B cell (primary cell): ENCODE measurements around the gene APOBEC3H. TPM values are rescaled to one million over a fixed set of nuclear protein-coding genes. Genes with fewer than 3 reads are reported as not detected.

ENCODE experiments used
- ATAC-seq: fragments of 200-7000 bp; cut with Tn5 transposase; one replicate; pipeline ENCODE4 v1.10.0; 2021; ENCODE audit warnings: low read depth, mild to moderate bottlenecking, moderate number of reproducible peaks, moderate library complexity
- CTCF ChIA-PET: fragments of 350-600 bp; sonication (Branson Sonifier 250); formaldehyde crosslinking; loops from one replicate; lab custom pipeline; 2021; ENCODE audit warnings: antibody characterized with exemption, inconsistent platforms; lab: Charles Lee
- POLR2A ChIA-PET: fragments of 350-600 bp; sonication (Branson Sonifier 250); formaldehyde crosslinking; loops from one replicate; lab custom pipeline; 2021; ENCODE audit warnings: antibody characterized with exemption; lab: Charles Lee
- DNase-seq: peaks from one replicate; pipeline ENCODE4 v3.0.0; 2013
- H2AFZ ChIP-seq: 2 replicates; pipeline ENCODE4 v1.6.1; 2012; ENCODE audit warnings: mild to moderate bottlenecking, low read depth, low read length; ENCODE audit not compliant: insufficient read depth, poor library complexity, severe bottlenecking
- H3K27ac ChIP-seq, 2 donors: 1 replicate in 1 of 2; 2 replicates in 1 of 2; pipeline ENCODE4 v1.5.1; 2012 to 2013; ENCODE audit warnings: low read length in 2 of 2, mild to moderate bottlenecking in 2 of 2, moderate library complexity in 1 of 2
- H3K27me3 ChIP-seq, 4 experiments: fragments of 200-600 bp in 1 of 4; sonication (generic) in 1 of 4; replicated peaks in 1 of 4; 1 replicate in 2 of 4; 2 replicates in 2 of 4; pipeline versions ENCODE4 v1.6.1 to v1.7.0; 2013 to 2016; ENCODE audit warnings: low read length in 3 of 4, mild to moderate bottlenecking in 2 of 4, mixed read lengths in 1 of 4, moderate library complexity in 1 of 4; ENCODE audit not compliant: insufficient read depth in 4 of 4, control insufficient read depth in 3 of 4; ENCODE audit errors: control extremely low read depth in 1 of 4
- H3K36me3 ChIP-seq, 2 experiments: replicated peaks in 1 of 2; 1 replicate in 1 of 2; 2 replicates in 1 of 2; pipeline versions ENCODE4 v1.6.1 to v1.7.1; 2013; ENCODE audit warnings: low read length in 1 of 2; ENCODE audit not compliant: insufficient read depth in 2 of 2, control insufficient read depth in 1 of 2; ENCODE audit errors: control extremely low read depth in 1 of 2, extremely low read depth in 1 of 2
- H3K4me1 ChIP-seq, 2 donors: fragments of 200-600 bp in 1 of 2; sonication (generic) in 1 of 2; 1 replicate in 1 of 2; 2 replicates in 1 of 2; pipeline versions ENCODE4 v1.5.1 to v1.6.1; 2013 to 2017; ENCODE audit warnings: low read length in 2 of 2; ENCODE audit not compliant: control insufficient read depth in 2 of 2, insufficient read depth in 2 of 2
- H3K4me2 ChIP-seq: replicated peaks from 2 replicates; pipeline ENCODE3; 2012; ENCODE audit warnings: mild to moderate bottlenecking, low read depth, low read length; ENCODE audit not compliant: poor library complexity, severe bottlenecking
- H3K4me3 ChIP-seq, 5 experiments: fragments of 200-600 bp in 1 of 5; sonication (generic) in 1 of 5; 1 replicate in 3 of 5; 2 replicates in 2 of 5; pipeline versions ENCODE4 v1.5.1 to v1.7.0; 2011 to 2016; ENCODE audit warnings: low read length in 4 of 5, mild to moderate bottlenecking in 4 of 5, low read depth in 2 of 5, control low read depth in 1 of 5, moderate library complexity in 1 of 5; ENCODE audit not compliant: insufficient read depth in 1 of 5; ENCODE audit errors: control extremely low read depth in 1 of 5, extremely low read depth in 1 of 5
- H3K79me2 ChIP-seq: fragments of 200-600 bp; sonication (generic); one replicate; pipeline ENCODE4 v1.6.0; 2016; ENCODE audit warnings: low read length; ENCODE audit not compliant: control insufficient read depth, insufficient read depth
- H3K9ac ChIP-seq: fragments of 200-600 bp; sonication (generic); 2 replicates; pipeline ENCODE4 v1.6.1; 2017; ENCODE audit warnings: mild to moderate bottlenecking, low read length, moderate library complexity
- H3K9me3 ChIP-seq, 3 donors: one replicate each; pipeline versions ENCODE4 v1.6.1 to v1.7.1; 2013; ENCODE audit warnings: low read length in 2 of 3; ENCODE audit not compliant: control insufficient read depth in 2 of 3, insufficient read depth in 1 of 3; ENCODE audit errors: control extremely low read depth in 1 of 3
- H4K20me1 ChIP-seq: 2 replicates; pipeline ENCODE4 v1.6.0; 2012; ENCODE audit warnings: mild to moderate bottlenecking, low read length; ENCODE audit not compliant: insufficient read depth, control insufficient read depth, poor library complexity, severe bottlenecking
- H3K27ac Mint-ChIP-seq: one replicate; pipeline ENCODE4 v1.8.0; 2021; ENCODE audit warnings: mixed read lengths
- H3K27me3 Mint-ChIP-seq: one replicate; pipeline ENCODE4 v1.8.0; 2021; ENCODE audit warnings: mixed read lengths
- H3K4me1 Mint-ChIP-seq: one replicate; pipeline ENCODE4 v1.8.0; 2021; ENCODE audit warnings: mixed read lengths
- H3K4me3 Mint-ChIP-seq: one replicate; pipeline ENCODE4 v1.8.0; 2021; ENCODE audit warnings: mixed read lengths
- H3K9me3 Mint-ChIP-seq: one replicate; pipeline ENCODE4 v1.8.0; 2022; ENCODE audit warnings: mixed read lengths; ENCODE audit not compliant: insufficient read depth
- EZH2 ChIP-seq: IDR thresholded peaks from 2 replicates; pipeline ENCODE4 v1.6.1; 2012; ENCODE audit warnings: borderline replicate concordance, low read depth, mild to moderate bottlenecking, moderate library complexity, low read length; ENCODE audit not compliant: insufficient read depth, poor library complexity, severe bottlenecking
- WGBS: methylation state at CpG from one replicate; pipeline ENCODE4 v1.1.5; 2013; ENCODE audit warnings: missing lambda C conversion rate; ENCODE audit not compliant: insufficient coverage; 5-methylcytosine and 5-hydroxymethylcytosine counted together
- intact Hi-C: fragments of 100-400 bp; cut with micrococcal nuclease; formaldehyde crosslinking; loops from one replicate; pipeline ENCODE4 v1.10.0; 2022
- polyA plus RNA-seq: library from polyadenylated mRNA; depleted of rRNA; stranded (reverse); fragments of >200 nt; gene quantifications from 2 replicates; pipeline ENCODE4 v1.2.3, GENCODE V29; 2012
- total RNA-seq, 2 donors: library from RNA; stranded (reverse); fragments of 120-200 nt in 1 of 2; gene quantifications; 1 replicate in 1 of 2; 2 replicates in 1 of 2; pipeline versions ENCODE4 v1.2.3 to v1.2.4, GENCODE V29; 2013 to 2022
- TF ChIP-seq, protein P1 (sequence below): fragments of 200-600 bp; IDR thresholded peaks from one replicate; pipeline ENCODE4 v1.8.0; 2022; ENCODE audit warnings: antibody characterized with exemption, mild to moderate bottlenecking

Gene APOBEC3H
- total and polyA plus RNA-seq, 2 donors (not counting 1 experiment from before 2014, with no cell fraction given), result 0.59 to 1.4 TPM

DNA sequence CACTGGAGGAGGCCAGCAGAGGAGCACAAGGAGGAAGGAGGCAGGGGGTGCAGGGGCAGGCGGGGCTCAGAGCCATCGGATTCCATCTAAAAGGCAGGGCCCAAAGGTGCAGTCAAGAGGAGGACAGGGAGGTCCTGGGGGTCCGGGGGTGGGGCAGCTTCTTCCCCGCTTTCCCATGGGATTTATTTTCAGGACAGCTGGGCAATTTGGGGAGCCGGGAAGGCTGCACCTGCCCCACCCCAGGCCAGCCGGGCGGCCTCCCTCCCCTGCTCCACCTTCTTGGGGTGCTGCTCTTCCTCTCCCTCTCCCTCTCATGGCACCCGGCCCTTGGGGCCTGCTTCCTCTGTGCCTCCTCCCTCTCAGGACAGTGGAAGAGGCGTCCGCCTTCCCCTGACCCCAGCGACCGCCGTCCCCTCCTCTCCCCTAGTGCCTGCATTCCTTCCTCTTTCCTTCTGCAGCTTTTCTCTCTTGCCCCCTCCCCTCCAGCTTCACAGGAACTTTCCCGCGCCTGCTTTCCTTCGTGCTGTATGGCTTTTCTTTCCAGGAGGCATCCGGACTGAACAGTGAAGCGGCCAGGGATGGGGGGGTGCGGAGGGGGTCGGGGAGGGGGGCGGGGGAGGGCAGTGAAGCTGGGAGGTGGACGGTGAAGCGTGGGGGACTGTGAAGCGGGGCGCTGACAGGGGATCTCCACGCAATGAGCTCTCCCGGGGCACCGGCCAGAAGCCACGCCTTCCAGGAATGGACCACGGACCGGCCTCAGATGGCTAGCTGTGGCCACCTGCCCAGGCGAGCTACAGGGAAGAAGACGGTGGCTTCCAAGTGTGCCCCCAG, 26.9 kb downstream of the APOBEC3H start:
- Mint-ChIP-seq H3K4me3 (no peak overlapping the region), H3K9me3 (no peaks in the 10 kb centered on the region), H3K27ac (no peak overlapping the region), H3K4me1 (peaks cover 10% of the 10 kb centered on the region), H3K27me3 (no peaks in the 10 kb centered on the region)
- WGBS, result 46% methylated on average over 20 of the region's 33 CpGs
- Histone ChIP-seq H3K4me1 (peaks cover 0 to 8% of the 10 kb centered on the region in 2 donors), H3K4me2 (peak overlapping the region; percentile 38), H4K20me1 (no peaks in the 10 kb centered on the region), H2AFZ (no peak overlapping the region), H3K4me3 (no peak overlapping the region), H3K27ac (no peak overlapping the region), H3K27me3 (no peaks in the 10 kb centered on the region), H3K9me3 (peaks cover 0 to 4% (median 0%) of the 10 kb centered on the region in 3 donors), H3K36me3 (no peaks in the 10 kb centered on the region), H3K79me2 (peaks cover 6% of the 10 kb centered on the region), H3K9ac (no peak overlapping the region)
- TF ChIP-seq, protein P1, sequence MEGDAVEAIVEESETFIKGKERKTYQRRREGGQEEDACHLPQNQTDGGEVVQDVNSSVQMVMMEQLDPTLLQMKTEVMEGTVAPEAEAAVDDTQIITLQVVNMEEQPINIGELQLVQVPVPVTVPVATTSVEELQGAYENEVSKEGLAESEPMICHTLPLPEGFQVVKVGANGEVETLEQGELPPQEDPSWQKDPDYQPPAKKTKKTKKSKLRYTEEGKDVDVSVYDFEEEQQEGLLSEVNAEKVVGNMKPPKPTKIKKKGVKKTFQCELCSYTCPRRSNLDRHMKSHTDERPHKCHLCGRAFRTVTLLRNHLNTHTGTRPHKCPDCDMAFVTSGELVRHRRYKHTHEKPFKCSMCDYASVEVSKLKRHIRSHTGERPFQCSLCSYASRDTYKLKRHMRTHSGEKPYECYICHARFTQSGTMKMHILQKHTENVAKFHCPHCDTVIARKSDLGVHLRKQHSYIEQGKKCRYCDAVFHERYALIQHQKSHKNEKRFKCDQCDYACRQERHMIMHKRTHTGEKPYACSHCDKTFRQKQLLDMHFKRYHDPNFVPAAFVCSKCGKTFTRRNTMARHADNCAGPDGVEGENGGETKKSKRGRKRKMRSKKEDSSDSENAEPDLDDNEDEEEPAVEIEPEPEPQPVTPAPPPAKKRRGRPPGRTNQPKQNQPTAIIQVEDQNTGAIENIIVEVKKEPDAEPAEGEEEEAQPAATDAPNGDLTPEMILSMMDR, result no peak
- ChIA-PET POLR2A (interaction anchor here (0.5 to 0.7 kb wide), 3 partner anchors 14 to 110 kb away, joined by 3 to 9 read pairs (median 4); partner anchors contain the start of gene APOBEC3C), CTCF (interaction anchor here (0.7 to 10.3 kb wide), 5 partner anchors 11 to 254 kb away, joined by 3 to 150 read pairs (median 3); no protein-coding TSS in a partner anchor)
- intact Hi-C loops, result no loop called here
- no peak for ATAC-seq
- DNase-seq, result no peak

DNA sequence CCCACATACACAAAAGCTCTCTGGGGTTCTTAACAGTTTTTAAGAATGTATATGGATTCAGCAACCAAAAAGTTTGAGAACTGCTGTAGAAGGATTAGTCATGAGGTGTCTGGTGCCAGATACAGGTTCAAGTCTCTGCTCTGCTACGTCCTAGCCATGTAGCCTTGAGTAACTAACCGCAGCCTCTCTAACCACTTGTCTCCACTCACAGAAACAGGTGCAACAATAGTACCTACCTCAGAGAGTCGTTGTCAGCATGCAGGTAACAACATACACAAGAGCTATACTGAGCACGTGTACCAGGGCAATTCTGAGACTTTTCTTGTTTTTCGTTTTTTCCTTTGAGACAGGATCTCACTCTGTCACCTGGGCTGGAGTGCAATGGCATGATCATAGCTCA, 28.6 kb downstream of the APOBEC3H start:
- ATAC-seq (no peak), DNase-seq (no peak)
- Mint-ChIP-seq H3K27ac (no peak overlapping the region), H3K4me1 (peaks cover 10% of the 10 kb centered on the region), H3K4me3 (no peak overlapping the region), H3K27me3 (no peaks in the 10 kb centered on the region), H3K9me3 (no peaks in the 10 kb centered on the region)
- ChIA-PET POLR2A (interaction anchor here (0.6 to 0.7 kb wide), 4 partner anchors 10 to 78 kb away, joined by 3 to 9 read pairs (median 4); no protein-coding TSS in a partner anchor), CTCF (interaction anchor here (1.2 to 10.3 kb wide), 4 partner anchors 120 to 393 kb away, joined by 3 to 150 read pairs (median 4); no protein-coding TSS in a partner anchor)
- intact Hi-C loops, result no loop called here
- WGBS, result 95% methylated on average over 5 of the region's 5 CpGs
- no peak overlapping the region for H3K4me2 ChIP-seq
- peaks cover 0 to 8% of the 10 kb centered on the region in 2 donors for H3K4me1 ChIP-seq
- peaks cover 0 to 4% (median 0%) of the 10 kb centered on the region in 3 donors for H3K9me3 ChIP-seq
- no peaks in the 10 kb centered on the region for H3K27me3 ChIP-seq
- H4K20me1 ChIP-seq, result no peaks in the 10 kb centered on the region
- peaks cover 3% of the 10 kb centered on the region for H3K79me2 ChIP-seq
- TF ChIP-seq, protein P1, result no peak
- TF ChIP-seq EZH2, result no peak
- H3K36me3 ChIP-seq, result no peaks in the 10 kb centered on the region
- no peak overlapping the region for H3K9ac ChIP-seq
- no peak overlapping the region for H3K27ac ChIP-seq
- H3K4me3 ChIP-seq, result no peak overlapping the region
- H2AFZ ChIP-seq, result no peak overlapping the region
